HEK293 (cell line): Measurements from ENCODE around the gene VEPH1.

Experiments used
- CTCF ChIA-PET: fragments of 350-600 bp; formaldehyde crosslinking; extraction: SDS; loops from one replicate; lab custom pipeline; 2021; ENCODE audit warnings: antibody characterized with exemption; lab: Yijun Ruan, JAX
- POLR2A ChIA-PET: fragments of 300-600 bp; formaldehyde crosslinking; extraction: SDS; loops from one replicate; lab custom pipeline; 2020; ENCODE audit warnings: antibody characterized with exemption, inconsistent platforms; lab: Yijun Ruan, JAX
- H3K27ac ChIP-seq: fragments of 200-500 bp; sonication (Bioruptor generic); 2 replicates; pipeline ENCODE4 v1.5.1; 2014; ENCODE audit warnings: low read depth, low read length, control low read depth, inconsistent platforms; ENCODE audit errors: extremely low read depth
- H3K36me3 ChIP-seq, 2 experiments: fragments of 200-500 bp in 1 of 2; sonication (Bioruptor generic) in 1 of 2; 1 replicate in 1 of 2; 2 replicates in 1 of 2; pipeline ENCODE4 v1.5.1; 2014 to 2017; ENCODE audit warnings: inconsistent platforms in 2 of 2, low read length in 2 of 2; ENCODE audit not compliant: control insufficient read depth in 2 of 2, insufficient read depth in 1 of 2
- H3K4me1 ChIP-seq: fragments of 200-500 bp; sonication (Bioruptor generic); 2 replicates; pipeline ENCODE4 v1.5.1; 2014; ENCODE audit warnings: mild to moderate bottlenecking, low read length, inconsistent platforms; ENCODE audit not compliant: control insufficient read depth, insufficient read depth
- H3K4me3 ChIP-seq: 2 replicates; pipeline ENCODE4 v1.5.1; 2011; ENCODE audit warnings: low read depth, mild to moderate bottlenecking, control low read depth, low read length, moderate library complexity
- H3K9me3 ChIP-seq: fragments of 200-500 bp; sonication (Bioruptor generic); 2 replicates; pipeline ENCODE4 v1.5.1; 2014; ENCODE audit warnings: low read depth, low read length, inconsistent platforms; ENCODE audit not compliant: control insufficient read depth, insufficient read depth
- GFI1B ChIP-seq: fragments of 450-650 bp; formaldehyde crosslinking; IDR thresholded peaks from 2 replicates; pipeline ENCODE4 v1.5.1; 2016; ENCODE audit warnings: missing biosample characterization, missing genetic modification characterization
- HOXC10 ChIP-seq: sonication (generic); formaldehyde crosslinking; IDR thresholded peaks from 2 replicates; pipeline ENCODE4 v1.8.1; 2023; ENCODE audit warnings: mild to moderate bottlenecking, missing genetic modification reagents
- KLF16 ChIP-seq: fragments of 450-650 bp; formaldehyde crosslinking; IDR thresholded peaks from 2 replicates; pipeline ENCODE4 v1.5.1; 2017; ENCODE audit warnings: missing biosample characterization, missing genetic modification characterization
- KLF9 ChIP-seq: fragments of 450-650 bp; formaldehyde crosslinking; IDR thresholded peaks from 2 replicates; pipeline ENCODE4 v1.5.1; 2016; ENCODE audit warnings: missing biosample characterization, missing genetic modification characterization, low read depth
- SP7 ChIP-seq: fragments of 450-650 bp; formaldehyde crosslinking; IDR thresholded peaks from 2 replicates; pipeline ENCODE4 v1.5.1; 2016; ENCODE audit warnings: missing biosample characterization, missing genetic modification characterization
- ZFHX2 ChIP-seq: fragments of 450-650 bp; formaldehyde crosslinking; conservative IDR thresholded peaks from 2 replicates; pipeline ENCODE4 v1.5.1; 2016; ENCODE audit warnings: missing biosample characterization, missing genetic modification characterization
- ZNF174 ChIP-seq: fragments of 450-650 bp; formaldehyde crosslinking; IDR thresholded peaks from 2 replicates; pipeline ENCODE4 v1.5.0; 2017; ENCODE audit warnings: missing biosample characterization, mild to moderate bottlenecking, missing genetic modification characterization
- ZNF24 ChIP-seq: fragments of 450-650 bp; formaldehyde crosslinking; IDR thresholded peaks from 2 replicates; pipeline ENCODE4 v1.5.1; 2016; ENCODE audit warnings: missing biosample characterization, missing genetic modification characterization
- ZNF473 ChIP-seq: fragments of 450-650 bp; formaldehyde crosslinking; IDR thresholded peaks from 2 replicates; pipeline ENCODE4 v1.5.1; 2017; ENCODE audit warnings: missing biosample characterization, missing genetic modification characterization
- ZNF596 ChIP-seq: fragments of 450-650 bp; IDR thresholded peaks from 2 replicates; pipeline ENCODE4 v1.5.0; 2018; ENCODE audit warnings: missing biosample characterization, mild to moderate bottlenecking, missing genetic modification characterization, moderate library complexity
- ZNF610 ChIP-seq: fragments of 450-650 bp; formaldehyde crosslinking; IDR thresholded peaks from 2 replicates; pipeline ENCODE4 v1.5.1; 2016; ENCODE audit warnings: missing biosample characterization, missing genetic modification characterization, borderline replicate concordance
- ZNF626 ChIP-seq: fragments of 450-650 bp; sonication (Bioruptor Pico); formaldehyde crosslinking; IDR thresholded peaks from 2 replicates; pipeline ENCODE4 v1.5.1; 2018; ENCODE audit warnings: missing biosample characterization, missing genetic modification characterization, inconsistent platforms
- ZNF76 ChIP-seq: fragments of 450-650 bp; formaldehyde crosslinking; IDR thresholded peaks from 2 replicates; pipeline ENCODE4; 2016; ENCODE audit warnings: low read depth, missing biosample characterization, missing genetic modification characterization, borderline replicate concordance
- ZNF768 ChIP-seq: fragments of 450-650 bp; formaldehyde crosslinking; IDR thresholded peaks from 2 replicates; pipeline ENCODE4 v1.5.1; 2018; ENCODE audit warnings: missing biosample characterization, mild to moderate bottlenecking, missing genetic modification characterization
- ZSCAN30 ChIP-seq: fragments of 450-650 bp; IDR thresholded peaks from 2 replicates; pipeline ENCODE4 v1.5.1; 2018; ENCODE audit warnings: missing biosample characterization, mild to moderate bottlenecking, missing genetic modification characterization, moderate library complexity
- TF ChIP-seq, protein P1 (sequence below): fragments of 450-650 bp; IDR thresholded peaks from 2 replicates; pipeline ENCODE4 v1.5.1; 2018; ENCODE audit warnings: missing biosample characterization, mild to moderate bottlenecking, missing genetic modification characterization
- TF ChIP-seq, protein P2 (sequence below): fragments of 450-650 bp; formaldehyde crosslinking; IDR thresholded peaks from 2 replicates; pipeline ENCODE4 v1.5.1; 2016; ENCODE audit warnings: missing biosample characterization, missing genetic modification characterization, borderline replicate concordance
- TF ChIP-seq, protein P3 (sequence below): fragments of 450-650 bp; formaldehyde crosslinking; IDR thresholded peaks from 2 replicates; pipeline ENCODE4 v1.5.1; 2016; ENCODE audit warnings: missing biosample characterization, missing genetic modification characterization
- TF ChIP-seq, protein P4 (sequence below): fragments of 450-650 bp; formaldehyde crosslinking; conservative IDR thresholded peaks from 2 replicates; pipeline ENCODE4 v1.5.1; 2016; ENCODE audit warnings: low read depth, missing biosample characterization, missing genetic modification characterization
- TF ChIP-seq, protein P5 (sequence below): fragments of 450-650 bp; formaldehyde crosslinking; IDR thresholded peaks from 2 replicates; pipeline ENCODE4 v1.5.1; 2016; ENCODE audit warnings: missing biosample characterization, missing genetic modification characterization

Gene VEPH1

DNA sequence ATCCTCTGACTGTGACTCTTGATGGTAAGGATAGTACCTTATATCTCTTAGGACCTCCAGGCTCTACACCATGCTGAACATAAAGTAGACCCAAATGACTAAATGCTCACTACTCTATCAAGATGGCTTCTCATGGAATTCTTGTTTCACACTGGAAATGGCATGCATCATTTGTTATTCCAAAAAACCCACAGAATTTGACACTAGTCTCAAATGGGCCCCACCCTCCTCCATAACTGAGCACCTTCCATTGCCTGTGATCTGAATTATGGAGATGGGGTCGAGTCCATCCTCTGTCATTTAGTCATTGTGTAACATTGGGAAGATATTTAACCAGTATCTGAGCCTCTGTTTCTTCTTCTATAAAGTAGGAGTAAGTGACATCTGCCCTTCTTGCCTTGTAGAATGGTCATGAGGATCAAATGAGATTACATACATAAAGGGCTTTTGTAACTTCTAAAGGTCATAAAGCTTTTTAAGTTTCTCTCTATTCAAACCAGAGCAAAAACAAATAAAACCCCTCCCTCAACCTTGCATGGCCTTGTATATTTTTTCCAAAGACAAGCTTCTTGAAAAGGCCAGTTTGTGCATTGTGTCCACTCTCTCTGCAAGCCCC is 123.6 kb downstream of the VEPH1 start:
- no peaks in the 10 kb centered on the region for H3K36me3 ChIP-seq
- POLR2A ChIA-PET, result no interaction called here
- no peak overlapping the region for H3K27ac ChIP-seq
- no peak for TF ChIP-seq KLF9 (tag by site-specific recombination)
- TF ChIP-seq ZNF768 (tag by site-specific recombination), result no peak
- TF ChIP-seq ZNF24 (tag by site-specific recombination), result no peak
- no peak for TF ChIP-seq ZNF626
- TF ChIP-seq, protein P1, sequence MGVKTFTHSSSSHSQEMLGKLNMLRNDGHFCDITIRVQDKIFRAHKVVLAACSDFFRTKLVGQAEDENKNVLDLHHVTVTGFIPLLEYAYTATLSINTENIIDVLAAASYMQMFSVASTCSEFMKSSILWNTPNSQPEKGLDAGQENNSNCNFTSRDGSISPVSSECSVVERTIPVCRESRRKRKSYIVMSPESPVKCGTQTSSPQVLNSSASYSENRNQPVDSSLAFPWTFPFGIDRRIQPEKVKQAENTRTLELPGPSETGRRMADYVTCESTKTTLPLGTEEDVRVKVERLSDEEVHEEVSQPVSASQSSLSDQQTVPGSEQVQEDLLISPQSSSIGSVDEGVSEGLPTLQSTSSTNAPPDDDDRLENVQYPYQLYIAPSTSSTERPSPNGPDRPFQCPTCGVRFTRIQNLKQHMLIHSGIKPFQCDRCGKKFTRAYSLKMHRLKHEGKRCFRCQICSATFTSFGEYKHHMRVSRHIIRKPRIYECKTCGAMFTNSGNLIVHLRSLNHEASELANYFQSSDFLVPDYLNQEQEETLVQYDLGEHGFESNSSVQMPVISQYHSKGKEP (tag by site-specific recombination), result no peak
- TF ChIP-seq ZNF76 (tag by site-specific recombination), result no peak
- no peak for TF ChIP-seq HOXC10
- TF ChIP-seq, protein P2, sequence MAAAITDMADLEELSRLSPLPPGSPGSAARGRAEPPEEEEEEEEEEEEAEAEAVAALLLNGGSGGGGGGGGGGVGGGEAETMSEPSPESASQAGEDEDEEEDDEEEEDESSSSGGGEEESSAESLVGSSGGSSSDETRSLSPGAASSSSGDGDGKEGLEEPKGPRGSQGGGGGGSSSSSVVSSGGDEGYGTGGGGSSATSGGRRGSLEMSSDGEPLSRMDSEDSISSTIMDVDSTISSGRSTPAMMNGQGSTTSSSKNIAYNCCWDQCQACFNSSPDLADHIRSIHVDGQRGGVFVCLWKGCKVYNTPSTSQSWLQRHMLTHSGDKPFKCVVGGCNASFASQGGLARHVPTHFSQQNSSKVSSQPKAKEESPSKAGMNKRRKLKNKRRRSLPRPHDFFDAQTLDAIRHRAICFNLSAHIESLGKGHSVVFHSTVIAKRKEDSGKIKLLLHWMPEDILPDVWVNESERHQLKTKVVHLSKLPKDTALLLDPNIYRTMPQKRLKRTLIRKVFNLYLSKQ, result no peak
- TF ChIP-seq ZNF596 (tag by site-specific recombination), result no peak
- TF ChIP-seq, all 188 proteins: peak for 0
- CTCF ChIA-PET, result no interaction called here
- no peaks in the 10 kb centered on the region for H3K4me1 ChIP-seq
- H3K4me3 ChIP-seq, result no peak overlapping the region
- H3K9me3 ChIP-seq, result no peaks in the 10 kb centered on the region

DNA sequence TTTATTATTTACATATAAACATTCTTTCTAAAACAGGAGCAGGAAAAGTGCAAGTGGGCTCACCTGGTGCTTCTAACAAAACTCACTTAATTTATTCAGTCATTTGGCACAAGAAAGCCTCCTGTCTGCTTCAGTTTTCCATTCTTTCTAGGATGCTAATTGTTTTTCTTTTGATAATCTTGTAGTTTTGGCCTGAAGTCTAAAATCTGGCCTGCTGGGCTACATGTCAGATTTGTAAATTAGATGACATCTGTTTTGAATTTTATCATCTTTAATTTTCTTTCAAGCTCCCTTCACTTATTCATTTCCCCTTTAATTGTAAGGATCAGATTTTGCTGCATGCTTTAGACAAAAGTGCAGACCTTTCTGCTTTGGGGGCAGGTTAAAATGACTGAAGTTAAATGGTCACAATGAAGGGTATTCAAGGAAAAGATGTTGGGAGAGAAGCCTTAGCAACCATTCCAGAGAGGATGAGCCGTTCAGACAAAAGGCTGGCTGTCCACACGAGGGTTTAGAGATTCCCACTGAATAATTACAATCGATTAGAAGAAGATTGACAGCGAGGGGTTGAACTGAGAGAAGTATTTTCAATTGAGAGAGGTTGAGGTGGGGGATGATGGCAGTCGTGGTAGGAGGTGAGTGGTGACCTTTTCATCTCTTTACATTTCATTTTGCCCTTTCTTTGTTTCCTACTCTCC is 126.5 kb downstream of the VEPH1 start:
- Histone ChIP-seq H3K27ac (no peak overlapping the region), H3K4me1 (no peaks in the 10 kb centered on the region), H3K36me3 (no peaks in the 10 kb centered on the region), H3K9me3 (no peaks in the 10 kb centered on the region), H3K4me3 (no peak overlapping the region)
- ChIA-PET CTCF (no interaction called here), POLR2A (no interaction called here)
- TF ChIP-seq KLF16 (tag by site-specific recombination) (no peak), HOXC10 (no peak), ZFHX2 (tag by site-specific recombination) (no peak), SP7 (tag by site-specific recombination) (no peak), ZNF174 (tag by site-specific recombination) (no peak), ZNF473 (tag by site-specific recombination) (no peak), ZNF610 (tag by site-specific recombination) (no peak), GFI1B (tag by site-specific recombination) (no peak), ZSCAN30 (tag by site-specific recombination) (no peak)
- TF ChIP-seq, protein P3, sequence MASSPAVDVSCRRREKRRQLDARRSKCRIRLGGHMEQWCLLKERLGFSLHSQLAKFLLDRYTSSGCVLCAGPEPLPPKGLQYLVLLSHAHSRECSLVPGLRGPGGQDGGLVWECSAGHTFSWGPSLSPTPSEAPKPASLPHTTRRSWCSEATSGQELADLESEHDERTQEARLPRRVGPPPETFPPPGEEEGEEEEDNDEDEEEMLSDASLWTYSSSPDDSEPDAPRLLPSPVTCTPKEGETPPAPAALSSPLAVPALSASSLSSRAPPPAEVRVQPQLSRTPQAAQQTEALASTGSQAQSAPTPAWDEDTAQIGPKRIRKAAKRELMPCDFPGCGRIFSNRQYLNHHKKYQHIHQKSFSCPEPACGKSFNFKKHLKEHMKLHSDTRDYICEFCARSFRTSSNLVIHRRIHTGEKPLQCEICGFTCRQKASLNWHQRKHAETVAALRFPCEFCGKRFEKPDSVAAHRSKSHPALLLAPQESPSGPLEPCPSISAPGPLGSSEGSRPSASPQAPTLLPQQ (tag by site-specific recombination), result no peak
- TF ChIP-seq, protein P4, sequence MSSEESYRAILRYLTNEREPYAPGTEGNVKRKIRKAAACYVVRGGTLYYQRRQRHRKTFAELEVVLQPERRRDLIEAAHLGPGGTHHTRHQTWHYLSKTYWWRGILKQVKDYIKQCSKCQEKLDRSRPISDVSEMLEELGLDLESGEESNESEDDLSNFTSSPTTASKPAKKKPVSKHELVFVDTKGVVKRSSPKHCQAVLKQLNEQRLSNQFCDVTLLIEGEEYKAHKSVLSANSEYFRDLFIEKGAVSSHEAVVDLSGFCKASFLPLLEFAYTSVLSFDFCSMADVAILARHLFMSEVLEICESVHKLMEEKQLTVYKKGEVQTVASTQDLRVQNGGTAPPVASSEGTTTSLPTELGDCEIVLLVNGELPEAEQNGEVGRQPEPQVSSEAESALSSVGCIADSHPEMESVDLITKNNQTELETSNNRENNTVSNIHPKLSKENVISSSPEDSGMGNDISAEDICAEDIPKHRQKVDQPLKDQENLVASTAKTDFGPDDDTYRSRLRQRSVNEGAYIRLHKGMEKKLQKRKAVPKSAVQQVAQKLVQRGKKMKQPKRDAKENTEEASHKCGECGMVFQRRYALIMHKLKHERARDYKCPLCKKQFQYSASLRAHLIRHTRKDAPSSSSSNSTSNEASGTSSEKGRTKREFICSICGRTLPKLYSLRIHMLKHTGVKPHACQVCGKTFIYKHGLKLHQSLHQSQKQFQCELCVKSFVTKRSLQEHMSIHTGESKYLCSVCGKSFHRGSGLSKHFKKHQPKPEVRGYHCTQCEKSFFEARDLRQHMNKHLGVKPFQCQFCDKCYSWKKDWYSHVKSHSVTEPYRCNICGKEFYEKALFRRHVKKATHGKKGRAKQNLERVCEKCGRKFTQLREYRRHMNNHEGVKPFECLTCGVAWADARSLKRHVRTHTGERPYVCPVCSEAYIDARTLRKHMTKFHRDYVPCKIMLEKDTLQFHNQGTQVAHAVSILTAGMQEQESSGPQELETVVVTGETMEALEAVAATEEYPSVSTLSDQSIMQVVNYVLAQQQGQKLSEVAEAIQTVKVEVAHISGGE (tag by site-specific recombination), result no peak
- TF ChIP-seq, protein P5, sequence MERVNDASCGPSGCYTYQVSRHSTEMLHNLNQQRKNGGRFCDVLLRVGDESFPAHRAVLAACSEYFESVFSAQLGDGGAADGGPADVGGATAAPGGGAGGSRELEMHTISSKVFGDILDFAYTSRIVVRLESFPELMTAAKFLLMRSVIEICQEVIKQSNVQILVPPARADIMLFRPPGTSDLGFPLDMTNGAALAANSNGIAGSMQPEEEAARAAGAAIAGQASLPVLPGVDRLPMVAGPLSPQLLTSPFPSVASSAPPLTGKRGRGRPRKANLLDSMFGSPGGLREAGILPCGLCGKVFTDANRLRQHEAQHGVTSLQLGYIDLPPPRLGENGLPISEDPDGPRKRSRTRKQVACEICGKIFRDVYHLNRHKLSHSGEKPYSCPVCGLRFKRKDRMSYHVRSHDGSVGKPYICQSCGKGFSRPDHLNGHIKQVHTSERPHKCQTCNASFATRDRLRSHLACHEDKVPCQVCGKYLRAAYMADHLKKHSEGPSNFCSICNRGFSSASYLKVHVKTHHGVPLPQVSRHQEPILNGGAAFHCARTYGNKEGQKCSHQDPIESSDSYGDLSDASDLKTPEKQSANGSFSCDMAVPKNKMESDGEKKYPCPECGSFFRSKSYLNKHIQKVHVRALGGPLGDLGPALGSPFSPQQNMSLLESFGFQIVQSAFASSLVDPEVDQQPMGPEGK, result no peak
